ENCODE results near the gene NCOR1.
"Not testable (repeated sequence)": the region's sequence is repeated elsewhere in the genome, so short reads cannot be mapped to it uniquely, and the experiment has no call there.

The NCOR1 gene

GRCh38 chr17:16085066-16085699 lies 130.2 kb downstream of the NCOR1 start:
- no peak for DNase-seq

GRCh38 chr17:16083223-16083622 lies 132.1 kb downstream of the NCOR1 start:
- DNase-seq: no peak

DNA sequence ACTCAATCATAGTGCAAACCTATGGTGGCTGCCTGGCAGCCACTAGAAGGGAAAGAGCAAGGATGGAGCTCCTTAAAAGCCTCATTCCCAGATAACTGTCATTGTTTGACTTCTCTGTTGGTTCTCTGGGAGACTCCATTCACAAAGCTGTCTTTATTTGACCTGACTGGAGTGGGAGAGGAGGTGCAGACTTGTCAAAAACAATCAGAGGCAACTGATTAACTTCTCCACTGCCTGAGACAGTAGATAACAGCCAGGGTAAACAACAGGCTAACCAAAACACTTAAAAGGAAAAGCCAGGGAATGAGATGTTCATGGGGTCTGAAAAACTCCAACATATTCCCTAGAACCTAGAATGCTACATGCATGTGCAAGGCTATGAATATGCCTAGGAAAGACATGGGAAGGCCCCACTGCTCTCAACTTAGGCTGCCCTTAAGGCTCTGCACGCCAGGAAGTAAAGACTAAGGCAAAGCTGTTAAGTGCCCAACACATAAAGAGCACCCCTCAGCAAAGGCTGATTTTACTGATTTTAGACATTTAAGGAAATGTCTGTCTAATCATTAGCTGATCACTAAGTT lies 133.7 kb downstream of the NCOR1 start:
- no peak for DNase-seq

DNA sequence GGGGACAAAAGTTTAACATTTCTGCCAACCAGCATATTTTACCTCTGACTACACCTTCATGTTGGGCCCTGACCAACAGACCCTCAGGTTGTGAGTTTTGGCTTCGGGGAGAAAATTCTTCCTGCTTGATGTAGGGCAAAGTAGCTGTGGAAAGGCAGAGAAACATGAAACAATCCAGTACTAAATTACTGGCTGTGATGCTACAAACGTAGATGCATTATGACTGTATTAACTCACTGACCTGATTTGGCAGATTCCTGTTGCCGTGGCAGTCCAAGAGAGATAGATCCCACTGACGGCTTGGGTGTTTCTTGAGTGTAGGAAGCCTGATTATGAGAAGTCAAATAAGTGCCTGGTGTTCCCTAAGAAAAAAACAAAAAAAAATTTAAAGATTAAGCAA lies 135.0 kb downstream of the NCOR1 start:
- no peak for DNase-seq

- DNase-seq: no peak
These were observed 139.4 kb downstream of the NCOR1 start for GRCh38 chr17:16075949-16076348.

- no peak for DNase-seq
These were observed 140.9 kb downstream of the NCOR1 start for GRCh38 chr17:16074423-16074822.

DNA sequence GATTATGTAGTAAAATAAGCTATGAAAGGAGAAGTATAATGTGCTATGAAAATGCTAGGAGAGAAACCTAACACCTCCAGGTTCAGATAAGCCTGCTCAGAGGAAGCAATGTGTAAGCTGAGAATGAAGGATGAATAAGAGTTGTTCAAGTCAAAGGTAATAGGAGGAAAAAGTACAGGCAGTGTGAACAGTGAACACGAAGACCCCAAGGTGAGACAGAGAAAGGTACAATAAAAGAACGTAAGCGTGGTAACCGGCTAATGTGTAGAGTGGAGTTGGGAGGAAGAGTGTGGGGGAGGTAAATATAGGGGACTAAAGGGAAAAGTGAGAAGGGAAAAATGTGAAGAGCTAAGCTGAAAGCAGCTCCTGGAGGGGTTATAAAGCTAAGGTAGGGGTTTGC lies 141.5 kb downstream of the NCOR1 start:
- DNase-seq: no peak

- no peak for DNase-seq
These were observed 143.3 kb downstream of the NCOR1 start for GRCh38 chr17:16072031-16072430.

DNA sequence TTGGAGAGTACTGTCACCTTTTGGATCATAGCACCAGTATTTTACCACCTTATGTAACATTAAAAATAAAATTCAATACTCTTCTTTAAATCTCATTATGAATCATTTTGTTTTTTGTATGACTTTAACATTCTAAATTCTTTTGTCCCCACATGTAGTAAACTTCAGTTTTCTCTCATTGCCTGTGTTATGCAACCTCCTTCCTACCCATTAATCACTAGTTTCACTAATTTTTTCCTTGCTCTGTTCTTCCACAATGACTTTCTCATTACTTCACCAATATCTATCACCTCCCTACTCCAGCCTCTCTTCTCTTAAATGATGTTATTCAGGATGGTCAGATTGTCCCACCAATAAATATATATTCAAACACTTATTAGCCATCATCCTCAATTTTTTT lies 147.0 kb downstream of the NCOR1 start:
- no peak for DNase-seq

- no peak for DNase-seq
These were observed 149.2 kb downstream of the NCOR1 start for GRCh38 chr17:16066125-16066524.

GRCh38 chr17:16061631-16062030 lies 153.7 kb downstream of the NCOR1 start:
- DNase-seq: no peak

DNA sequence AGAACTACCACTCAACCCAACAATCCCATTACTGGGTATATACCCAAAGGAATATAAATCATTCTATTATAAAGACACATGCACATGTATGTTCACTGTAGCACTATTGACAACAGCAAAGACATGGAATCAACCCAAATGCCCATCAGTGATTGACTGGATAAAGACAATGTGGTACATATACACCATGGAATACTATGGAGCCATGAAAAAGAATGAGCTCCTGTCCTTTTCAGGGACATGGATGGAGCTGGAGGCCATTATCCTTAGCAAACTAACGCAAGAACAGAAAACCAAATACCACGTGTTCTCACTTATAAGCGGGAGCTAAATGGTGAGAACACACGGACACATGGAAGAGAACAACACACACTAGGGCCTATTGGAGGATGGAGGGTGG lies 160.2 kb downstream of the NCOR1 start:
- DNase-seq: not testable (repeated sequence)

GRCh38 chr17:16052486-16052885 lies 162.8 kb downstream of the NCOR1 start:
- no peak for DNase-seq

DNA sequence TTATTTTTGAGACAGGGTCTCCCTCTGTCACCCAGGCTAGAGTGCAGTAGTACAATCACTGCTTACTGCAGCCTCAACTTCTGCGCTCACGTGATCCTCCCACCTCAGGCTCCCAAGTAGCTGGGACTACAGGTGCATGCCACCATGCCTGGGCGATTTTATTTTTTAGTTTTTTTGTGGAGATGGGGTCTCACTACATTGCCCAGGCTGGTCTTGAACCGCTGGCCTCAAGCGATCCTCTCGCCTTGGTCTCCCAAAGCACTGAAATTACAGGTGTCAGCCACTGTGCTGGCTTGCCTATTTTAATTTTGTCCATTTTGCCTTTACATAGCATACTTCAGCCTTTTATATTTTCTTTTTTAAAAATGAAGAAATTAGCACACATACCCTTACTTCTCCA lies 164.5 kb downstream of the NCOR1 start:
- DNase-seq: no peak

DNA sequence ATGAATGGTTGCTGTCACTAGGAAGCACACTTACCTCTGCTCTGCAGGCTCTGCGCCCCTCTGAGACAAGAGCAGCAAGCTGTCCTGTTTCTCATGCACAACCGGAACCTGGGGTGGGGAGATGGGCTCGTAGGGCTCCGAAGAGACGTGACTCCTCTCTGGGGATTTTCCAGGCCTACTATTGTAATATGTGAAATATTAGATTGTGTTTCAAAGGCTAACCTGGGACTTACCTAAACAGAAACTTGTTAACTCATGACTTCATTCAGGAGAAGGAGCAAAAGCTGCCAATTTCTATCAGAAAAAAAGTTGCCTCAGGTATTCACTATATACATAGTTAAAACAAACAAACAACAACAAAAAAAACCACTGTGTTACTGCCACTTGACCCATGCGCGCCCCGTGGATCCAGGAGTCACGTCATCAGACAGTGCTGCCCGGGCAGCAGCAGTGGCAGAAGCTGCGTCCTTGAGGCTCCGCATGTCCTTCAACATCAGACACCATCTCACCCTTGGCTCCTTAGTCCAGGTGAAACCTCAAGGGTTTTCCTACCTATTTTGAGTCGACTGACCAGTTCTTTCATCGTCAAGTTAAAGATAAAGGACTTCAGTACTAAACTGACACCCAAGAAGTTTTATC lies 166.4 kb downstream of the NCOR1 start:
- no peak for DNase-seq

GRCh38 chr17:16046966-16047365 lies 168.4 kb downstream of the NCOR1 start:
- DNase-seq: no peak

GRCh38 chr17:16044487-16044886 lies 170.8 kb downstream of the NCOR1 start:
- no peak for DNase-seq

DNA sequence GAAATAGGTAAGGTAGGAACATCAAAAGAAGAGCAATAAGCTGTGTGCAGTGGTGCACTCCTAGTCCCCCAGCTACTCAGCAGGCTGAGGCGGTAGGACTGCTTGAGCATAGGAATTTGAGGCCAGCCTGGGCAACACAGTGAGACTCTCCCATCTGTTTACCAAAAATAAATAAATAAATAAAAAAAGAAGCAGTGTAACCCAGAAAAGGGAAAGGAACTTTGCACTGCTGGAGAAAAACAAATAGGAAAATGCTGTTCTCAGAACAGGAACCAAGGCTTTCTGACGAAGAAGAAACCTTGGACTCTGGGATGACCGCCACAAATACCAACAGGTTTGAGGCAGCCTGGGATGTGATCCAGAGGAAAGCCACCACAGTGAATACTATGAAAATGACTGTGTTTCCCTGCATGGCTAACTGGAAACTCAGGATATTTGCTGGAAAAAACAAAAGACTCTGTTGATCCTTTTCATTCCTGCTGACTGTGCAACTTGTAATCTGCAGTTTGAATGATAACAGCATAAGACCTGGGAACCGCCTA lies 174.6 kb downstream of the NCOR1 start:
- DNase-seq: no peak

DNA sequence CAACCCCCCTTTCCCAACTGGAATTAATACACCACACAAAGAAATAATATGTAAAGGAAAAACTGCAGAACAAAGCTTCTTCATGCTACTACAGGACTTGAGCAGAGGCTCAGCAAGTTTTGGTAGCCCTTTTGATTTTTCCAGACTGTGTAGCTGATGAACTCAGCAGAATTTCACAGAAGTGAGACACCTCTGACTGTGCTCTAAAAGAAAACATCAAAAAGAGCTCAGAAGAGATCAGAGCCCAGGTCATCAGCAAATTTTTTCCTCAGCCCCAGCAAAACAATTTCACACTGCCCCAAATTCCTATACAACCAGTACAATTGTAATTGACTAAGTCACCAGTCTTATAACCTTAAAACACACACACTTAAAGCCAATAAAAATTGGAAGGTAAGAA lies 177.7 kb downstream of the NCOR1 start:
- DNase-seq: no peak

- no peak for DNase-seq
These were observed 179.1 kb downstream of the NCOR1 start for GRCh38 chr17:16036261-16036660.

GRCh38 chr17:16033729-16034349 lies 181.5 kb downstream of the NCOR1 start:
- DNase-seq: no peak

- DNase-seq: no peak
These were observed 187.4 kb downstream of the NCOR1 start for GRCh38 chr17:16027708-16028584.

GRCh38 chr17:16026895-16027294 lies 188.4 kb downstream of the NCOR1 start:
- DNase-seq: no peak
